Measurements from ENCODE around the gene FMN1.

GRCh38 chr15:33142708-33143107 is 51.8 kb downstream of the FMN1 start:
- TF ChIP-seq RAD21 (IDR thresholded peaks at IDR 0.05; ENCODE audit: low read depth) (no peak), USF1 (IDR thresholded peaks at IDR 0.05) (no peak), REST (IDR thresholded peaks at IDR 0.05; ENCODE audit: low read depth) (no peak), EP300 (IDR thresholded peaks at IDR 0.05; ENCODE audit: borderline replicate concordance) (no peak), CEBPB (IDR thresholded peaks at IDR 0.05) (no peak), YY1 (IDR thresholded peaks at IDR 0.05; ENCODE audit: low read depth) (no peak)
- TF ChIP-seq, protein P1, sequence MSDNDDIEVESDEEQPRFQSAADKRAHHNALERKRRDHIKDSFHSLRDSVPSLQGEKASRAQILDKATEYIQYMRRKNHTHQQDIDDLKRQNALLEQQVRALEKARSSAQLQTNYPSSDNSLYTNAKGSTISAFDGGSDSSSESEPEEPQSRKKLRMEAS (IDR thresholded peaks at IDR 0.05): no peak

All from Ishikawa (cell line).